ENCODE results near the gene PDYN.

Gene PDYN

DNA sequence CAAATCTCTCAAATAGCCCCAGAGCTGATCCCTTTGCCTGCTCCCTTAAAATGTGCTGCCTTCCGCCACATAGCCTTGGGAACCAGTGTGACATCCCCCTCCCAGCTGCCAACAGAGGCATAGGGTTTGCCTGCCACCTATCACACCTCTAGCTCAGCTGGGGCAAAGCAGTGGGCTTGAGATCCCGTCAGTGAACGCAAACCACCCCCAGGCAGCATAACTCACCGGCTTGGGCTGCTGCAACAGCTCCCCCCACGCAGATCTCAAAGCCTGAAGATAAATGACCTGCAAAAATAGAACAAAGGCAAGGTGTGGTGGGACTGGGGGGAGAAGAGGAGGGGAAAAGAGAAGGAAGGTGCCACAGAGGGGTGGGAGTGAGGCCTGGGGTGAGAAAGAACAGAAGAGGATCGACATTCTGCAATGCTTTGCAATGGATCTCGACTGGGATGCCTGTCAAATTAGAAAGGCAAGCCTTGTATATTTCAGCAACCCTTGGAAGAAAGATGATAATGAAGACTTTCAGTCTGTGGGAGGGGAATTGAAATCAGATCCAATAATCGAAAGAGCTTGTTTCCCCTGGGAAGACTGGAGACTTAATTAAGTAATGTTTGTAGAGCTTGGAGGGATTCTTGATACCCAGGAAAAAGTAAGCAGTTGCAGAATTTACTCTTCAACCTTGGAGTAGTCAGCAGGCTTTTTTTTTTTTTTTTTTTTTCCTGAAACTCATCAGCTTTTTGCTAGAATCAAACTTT is 1.3 kb downstream of the PDYN start:
- H3K4me1 ChIP-seq (ENCODE audit: control insufficient read depth, low read length): no peaks in the 10 kb centered on the region
- H3K4me2 ChIP-seq (ENCODE audit: low read length): no peak overlapping the region
- H3F3A ChIP-seq (ENCODE audit: control insufficient read depth, insufficient read depth): no peaks in the 10 kb centered on the region
- no peaks in the 10 kb centered on the region for H3K9me3 ChIP-seq (ENCODE audit: control insufficient read depth, insufficient read depth, low read length)
- no peak overlapping the region for H3K4me3 ChIP-seq (ENCODE audit: low read length)
- H4K20me1 ChIP-seq (ENCODE audit: control insufficient read depth, insufficient read depth, low read depth, low read length): no peaks in the 10 kb centered on the region
- H3K79me2 ChIP-seq (ENCODE audit: control insufficient read depth, low read length): no peaks in the 10 kb centered on the region
- no peaks in the 10 kb centered on the region for H3K9me2 ChIP-seq (replicated peaks; ENCODE audit: control insufficient read depth, low read length)
- no peaks in the 10 kb centered on the region for H3K36me3 ChIP-seq (ENCODE audit: control insufficient read depth, low read length)
- no peak overlapping the region for H3K27ac ChIP-seq (ENCODE audit: low read depth, low read length)
- TF ChIP-seq, protein P1, sequence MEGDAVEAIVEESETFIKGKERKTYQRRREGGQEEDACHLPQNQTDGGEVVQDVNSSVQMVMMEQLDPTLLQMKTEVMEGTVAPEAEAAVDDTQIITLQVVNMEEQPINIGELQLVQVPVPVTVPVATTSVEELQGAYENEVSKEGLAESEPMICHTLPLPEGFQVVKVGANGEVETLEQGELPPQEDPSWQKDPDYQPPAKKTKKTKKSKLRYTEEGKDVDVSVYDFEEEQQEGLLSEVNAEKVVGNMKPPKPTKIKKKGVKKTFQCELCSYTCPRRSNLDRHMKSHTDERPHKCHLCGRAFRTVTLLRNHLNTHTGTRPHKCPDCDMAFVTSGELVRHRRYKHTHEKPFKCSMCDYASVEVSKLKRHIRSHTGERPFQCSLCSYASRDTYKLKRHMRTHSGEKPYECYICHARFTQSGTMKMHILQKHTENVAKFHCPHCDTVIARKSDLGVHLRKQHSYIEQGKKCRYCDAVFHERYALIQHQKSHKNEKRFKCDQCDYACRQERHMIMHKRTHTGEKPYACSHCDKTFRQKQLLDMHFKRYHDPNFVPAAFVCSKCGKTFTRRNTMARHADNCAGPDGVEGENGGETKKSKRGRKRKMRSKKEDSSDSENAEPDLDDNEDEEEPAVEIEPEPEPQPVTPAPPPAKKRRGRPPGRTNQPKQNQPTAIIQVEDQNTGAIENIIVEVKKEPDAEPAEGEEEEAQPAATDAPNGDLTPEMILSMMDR (IDR thresholded peaks at IDR 0.05; ENCODE audit: low read depth, low read length, poor library complexity, severe bottlenecking): no peak
- TF ChIP-seq EZH2phosphoT487 (IDR thresholded peaks at IDR 0.05; ENCODE audit: borderline replicate concordance, low read length): no peak
- H3K27me3 ChIP-seq (ENCODE audit: control insufficient read depth, low read length): peaks cover 13% of the 10 kb centered on the region

DNA sequence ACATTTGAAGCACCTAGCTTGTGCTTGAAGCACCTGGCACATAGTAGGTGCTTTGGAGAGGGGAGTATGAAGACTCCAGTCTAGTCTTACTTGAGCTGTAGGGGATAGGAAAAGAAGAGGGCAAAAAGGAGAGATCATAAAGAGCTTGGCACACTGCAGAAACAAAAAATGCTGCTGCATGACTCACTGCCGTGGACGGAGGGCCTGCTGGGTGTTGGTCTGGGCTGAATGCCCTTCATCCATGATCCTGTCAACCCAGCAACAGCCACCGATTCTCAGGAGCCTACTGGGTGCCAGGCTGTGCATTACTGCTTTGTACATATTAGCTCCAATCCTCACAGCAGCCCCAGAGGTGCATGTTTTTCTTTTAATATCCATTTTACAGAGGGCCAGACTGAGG is 6.0 kb downstream of the PDYN start:
- Histone ChIP-seq H3K4me1 (ENCODE audit: control insufficient read depth, low read length) (no peaks in the 10 kb centered on the region), H4K20me1 (ENCODE audit: control insufficient read depth, insufficient read depth, low read depth, low read length) (no peaks in the 10 kb centered on the region), H3K79me2 (ENCODE audit: control insufficient read depth, low read length) (no peaks in the 10 kb centered on the region), H3F3A (ENCODE audit: control insufficient read depth, insufficient read depth) (no peaks in the 10 kb centered on the region), H3K27me3 (ENCODE audit: control insufficient read depth, low read length) (peaks cover 7% of the 10 kb centered on the region), H3K9me3 (ENCODE audit: control insufficient read depth, insufficient read depth, low read length) (no peaks in the 10 kb centered on the region), H3K36me3 (ENCODE audit: control insufficient read depth, low read length) (no peaks in the 10 kb centered on the region), H3K4me2 (ENCODE audit: low read length) (no peak overlapping the region), H3K27ac (ENCODE audit: low read depth, low read length) (no peak overlapping the region), H3K4me3 (ENCODE audit: low read length) (no peak overlapping the region), H3K9me2 (replicated peaks; ENCODE audit: control insufficient read depth, low read length) (no peaks in the 10 kb centered on the region)
- no peak for TF ChIP-seq EZH2phosphoT487 (IDR thresholded peaks at IDR 0.05; ENCODE audit: borderline replicate concordance, low read length)
- TF ChIP-seq, protein P1 (IDR thresholded peaks at IDR 0.05; ENCODE audit: low read depth, low read length, poor library complexity, severe bottlenecking): no peak

DNA sequence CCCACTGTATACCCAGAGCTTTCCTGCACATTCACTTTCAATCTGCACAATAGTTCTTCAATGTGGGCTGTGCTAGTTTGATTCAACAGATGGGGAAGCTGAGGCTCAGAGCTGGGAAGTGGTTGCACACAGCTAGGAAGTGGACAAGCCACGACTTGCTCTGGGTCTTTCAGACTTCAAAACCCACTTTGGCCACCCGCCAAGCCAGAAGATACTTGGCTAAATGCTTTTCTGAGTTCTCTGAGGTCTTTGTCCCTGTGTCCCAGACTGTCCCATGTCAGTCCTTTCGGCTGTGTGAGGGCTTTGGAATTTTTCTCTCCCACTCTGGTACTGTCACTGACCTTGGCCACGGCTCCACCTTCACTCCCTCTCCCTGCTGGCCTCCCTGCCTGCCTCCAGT is 10.6 kb downstream of the PDYN start:
- Histone ChIP-seq H3F3A (ENCODE audit: control insufficient read depth, insufficient read depth) (no peaks in the 10 kb centered on the region), H3K27me3 (ENCODE audit: control insufficient read depth, low read length) (peaks cover 9% of the 10 kb centered on the region), H3K4me2 (ENCODE audit: low read length) (no peak overlapping the region), H3K9me3 (ENCODE audit: control insufficient read depth, insufficient read depth, low read length) (no peaks in the 10 kb centered on the region), H3K36me3 (ENCODE audit: control insufficient read depth, low read length) (no peaks in the 10 kb centered on the region), H3K79me2 (ENCODE audit: control insufficient read depth, low read length) (no peaks in the 10 kb centered on the region), H3K4me3 (ENCODE audit: low read length) (no peak overlapping the region), H3K4me1 (ENCODE audit: control insufficient read depth, low read length) (no peaks in the 10 kb centered on the region), H4K20me1 (ENCODE audit: control insufficient read depth, insufficient read depth, low read depth, low read length) (no peaks in the 10 kb centered on the region), H3K27ac (ENCODE audit: low read depth, low read length) (no peak overlapping the region), H3K9me2 (replicated peaks; ENCODE audit: control insufficient read depth, low read length) (no peaks in the 10 kb centered on the region)
- TF ChIP-seq EZH2phosphoT487 (IDR thresholded peaks at IDR 0.05; ENCODE audit: borderline replicate concordance, low read length): no peak
- TF ChIP-seq, protein P1 (IDR thresholded peaks at IDR 0.05; ENCODE audit: low read depth, low read length, poor library complexity, severe bottlenecking): no peak
